IMR-90 (cell line): ENCODE results near the gene C5. TPM values are rescaled to one million over a fixed set of nuclear protein-coding genes. Genes with fewer than 3 reads are reported as not detected.

Experiments used
- ATAC-seq: fragments of 200-7000 bp; cut with Tn5 transposase; 2 replicates; pipeline ENCODE4 v1.9.1; 2020; ENCODE audit warnings: low read depth, mild to moderate bottlenecking, moderate library complexity
- BruUV-seq: library from RNA; stranded (reverse); fragments of 400-500 nt; replicated peaks from 2 replicates; lab custom pipeline; 2021; lab: Mats Ljungman, UMichigan
- CTCF ChIA-PET: fragments of 300-600 bp; formaldehyde crosslinking; extraction: SDS; loops from one replicate; lab custom pipeline; 2021; ENCODE audit warnings: antibody characterized with exemption; lab: Yijun Ruan, JAX
- POLR2A ChIA-PET: fragments of 300-600 bp; sonication (Branson Sonifier 250); formaldehyde crosslinking; loops from one replicate; lab custom pipeline; 2022; ENCODE audit warnings: antibody characterized with exemption; ENCODE audit not compliant: unreplicated experiment; lab: Charles Lee
- DNase-seq: peaks from one replicate; pipeline ENCODE4 v3.0.0; 2013
- H2AFZ ChIP-seq: replicated peaks from 2 replicates; pipeline ENCODE3; 2013; ENCODE audit warnings: low read length, mild to moderate bottlenecking; ENCODE audit not compliant: poor library complexity
- H2AK5ac ChIP-seq: 2 replicates; pipeline ENCODE4 v1.6.1; 2013; ENCODE audit warnings: low read depth, low read length, inconsistent platforms
- H2AK9ac ChIP-seq: replicated peaks from 2 replicates; pipeline ENCODE3; 2013; ENCODE audit warnings: mild to moderate bottlenecking, low read depth, low read length, moderate library complexity; ENCODE audit not compliant: poor library complexity
- H2BK120ac ChIP-seq: 2 replicates; pipeline ENCODE4 v1.6.1; 2013; ENCODE audit warnings: low read depth, low read length, inconsistent platforms
- H2BK15ac ChIP-seq: 3 replicates; pipeline ENCODE4 v1.6.1; 2013; ENCODE audit warnings: low read depth, low read length, inconsistent platforms
- H2BK20ac ChIP-seq: 2 replicates; pipeline ENCODE4 v1.6.1; 2013; ENCODE audit warnings: low read depth, mild to moderate bottlenecking, inconsistent platforms, low read length, moderate library complexity
- H2BK5ac ChIP-seq: 2 replicates; pipeline ENCODE4 v1.6.1; 2013; ENCODE audit warnings: mild to moderate bottlenecking, low read depth, low read length, inconsistent platforms; ENCODE audit not compliant: poor library complexity, severe bottlenecking
- H3K14ac ChIP-seq: replicated peaks from 2 replicates; pipeline ENCODE4 v1.6.1; 2013; ENCODE audit warnings: low read depth, low read length, inconsistent platforms
- H3K18ac ChIP-seq: 2 replicates; pipeline ENCODE4 v1.6.1; 2013; ENCODE audit warnings: low read depth, low read length, control low read depth
- H3K23ac ChIP-seq: 2 replicates; pipeline ENCODE4 v1.6.1; 2013; ENCODE audit warnings: low read depth, low read length, inconsistent platforms
- H3K27ac ChIP-seq: 2 replicates; pipeline ENCODE4 v1.5.1; 2013; ENCODE audit warnings: mild to moderate bottlenecking, control low read depth, low read length; ENCODE audit not compliant: insufficient read depth
- H3K27me3 ChIP-seq: 2 replicates; pipeline ENCODE4 v1.6.1; 2013; ENCODE audit warnings: low read length; ENCODE audit not compliant: control insufficient read depth, insufficient read depth
- H3K36me3 ChIP-seq: 2 replicates; pipeline ENCODE4 v1.6.1; 2013; ENCODE audit warnings: low read length, mixed read lengths; ENCODE audit not compliant: control insufficient read depth, insufficient read depth
- H3K4ac ChIP-seq: 2 replicates; pipeline ENCODE4 v1.6.1; 2013; ENCODE audit warnings: low read depth, low read length, inconsistent platforms
- H3K4me1 ChIP-seq: 2 replicates; pipeline ENCODE4 v1.6.1; 2013; ENCODE audit warnings: low read length, mixed read lengths; ENCODE audit not compliant: control insufficient read depth, insufficient read depth
- H3K4me2 ChIP-seq: 2 replicates; pipeline ENCODE4 v1.6.1; 2013; ENCODE audit warnings: low read depth, mild to moderate bottlenecking, control low read depth, low read length, moderate library complexity
- H3K4me3 ChIP-seq: 2 replicates; pipeline ENCODE4 v1.5.1; 2013; ENCODE audit warnings: low read depth, mild to moderate bottlenecking, control low read depth, low read length, moderate library complexity; ENCODE audit not compliant: insufficient read depth
- H3K56ac ChIP-seq: 2 replicates; pipeline ENCODE4 v1.6.1; 2013; ENCODE audit warnings: low read length, inconsistent platforms; ENCODE audit not compliant: insufficient read depth; ENCODE audit errors: extremely low read depth
- H3K79me1 ChIP-seq, 2 experiments: 2 replicates each; pipeline ENCODE4 v1.6.1; 2013; ENCODE audit warnings: low read length in 2 of 2, inconsistent platforms in 1 of 2, low read depth in 1 of 2
- H3K9ac ChIP-seq: 2 replicates; pipeline ENCODE4 v1.6.1; 2013; ENCODE audit warnings: low read depth, low read length, control low read depth
- H3K9me1 ChIP-seq: 2 replicates; pipeline ENCODE4 v1.6.1; 2013; ENCODE audit warnings: low read length, inconsistent platforms; ENCODE audit not compliant: insufficient read depth
- H3K9me3 ChIP-seq: 2 replicates; pipeline ENCODE4 v1.6.1; 2013; ENCODE audit warnings: low read length; ENCODE audit not compliant: control insufficient read depth, insufficient read depth
- H4K20me1 ChIP-seq: 2 replicates; pipeline ENCODE4 v1.6.1; 2013; ENCODE audit warnings: low read length, inconsistent platforms; ENCODE audit not compliant: insufficient read depth
- H4K5ac ChIP-seq: 2 replicates; pipeline ENCODE4 v1.6.1; 2013; ENCODE audit warnings: mild to moderate bottlenecking, low read depth, low read length, control low read depth
- H4K8ac ChIP-seq, 2 experiments: 2 replicates each; pipeline ENCODE4 v1.6.1; 2013; ENCODE audit warnings: low read depth in 2 of 2, low read length in 2 of 2, control low read depth in 1 of 2, inconsistent platforms in 1 of 2
- H4K91ac ChIP-seq: 2 replicates; pipeline ENCODE4 v1.6.1; 2013; ENCODE audit warnings: low read depth, low read length, inconsistent platforms; ENCODE audit not compliant: insufficient read depth
- CEBPB ChIP-seq: IDR thresholded peaks from 2 replicates; pipeline ENCODE4 v1.6.1; 2012; ENCODE audit warnings: low read depth, low read length, improper control_type of control experiment
- FOS ChIP-seq: fragments of 150-350 bp; IDR thresholded peaks from 2 replicates; pipeline ENCODE4 v1.6.1; 2016; ENCODE audit warnings: low read depth, low read length
- MXI1 ChIP-seq: IDR thresholded peaks from 2 replicates; pipeline ENCODE4 v1.6.1; 2012; ENCODE audit warnings: low read depth, mild to moderate bottlenecking, low read length, moderate library complexity, borderline replicate concordance
- POLR2A ChIP-seq: IDR thresholded peaks from 2 replicates; pipeline ENCODE4 v1.6.1; 2012; ENCODE audit warnings: mild to moderate bottlenecking, low read depth, low read length
- WGBS, 2 experiments: methylation state at CpG; one replicate each; pipeline versions ENCODE4 v1.1.5 to v1.1.7; 2013; ENCODE audit warnings: missing lambda C conversion rate in 2 of 2; ENCODE audit not compliant: insufficient read length in 1 of 2; ENCODE audit errors: extremely low coverage in 2 of 2; 5-methylcytosine and 5-hydroxymethylcytosine counted together
- dilution Hi-C: fragments of 300-500 bp; cut with HindIII; formaldehyde crosslinking; loops from one replicate; pipeline ENCODE4 v1.14.3; 2018; ENCODE audit warnings: low sequenced_read_pairs; ENCODE audit not compliant: unreplicated experiment
- in situ Hi-C: fragments of 300-500 bp; cut with MboI; formaldehyde crosslinking; loops from 3 replicates; pipeline ENCODE4 v1.14.3; 2019; ENCODE audit warnings: low sequenced_read_pairs, inconsistent platforms, mixed read lengths
- intact Hi-C: fragments of 100-400 bp; cut with micrococcal nuclease; formaldehyde crosslinking; loops from 2 replicates; pipeline ENCODE4 v1.10.0; 2022
- polyA plus RNA-seq, 3 experiments: library from polyadenylated mRNA; depleted of rRNA; stranded (reverse); fragments of >200 nt; gene quantifications; 2 replicates each; pipeline ENCODE4 v1.2.3, GENCODE V29; 2012; ENCODE audit warnings: low replicate concordance in 1 of 3
- total RNA-seq: library from RNA; depleted of rRNA; stranded (reverse); fragments of >200 nt; gene quantifications from 2 replicates; pipeline ENCODE4 v1.2.3, GENCODE V29; 2012

C5 gene
- total and polyA plus RNA-seq, 2 of the 4 experiments (the other 2 are of a cell fraction) = 1.5 to 2.3 TPM

GRCh38 chr9:120926397-120926928, 123.6 kb downstream of the C5 start, which contains the start of gene TRAF1:
Gene TRAF1 (minus strand): TSS chr9:120926796. CDS start chr9:120926075, 721 bp downstream.
- Histone ChIP-seq H2BK20ac (peak within 1 kb of the TSS; percentile 74), H3K4me2 (peak within 1 kb of the TSS; percentile 52; the same call in 1 of the 2 replicates), H2AK9ac (peak within 1 kb of the TSS; percentile 96), H3K27ac (peak within 1 kb of the TSS; percentile 49), H4K20me1 (no peaks in the 10 kb centered on the region), H3K9me3 (no peaks in the 10 kb centered on the region), H2AFZ (peak within 1 kb of the TSS; percentile 88), H3K36me3 (no peaks in the 10 kb centered on the region), H3K79me1 (peaks cover 0 to 33% of the 10 kb centered on the region in 2 experiments; a peak in 2 of 4 replicates), H3K4me1 (peaks cover 22% of the 10 kb centered on the region), H4K8ac (peak within 1 kb of the TSS; percentile 75 to 88; a peak in 3 of 4 replicates), H2BK120ac (peak within 1 kb of the TSS; percentile 92), H3K23ac (peak within 1 kb of the TSS; percentile 50), H3K18ac (peak within 1 kb of the TSS; percentile 49), H3K27me3 (no peaks in the 10 kb centered on the region), H3K4me3 (no peak within 1 kb of the TSS), H3K4ac (peak within 1 kb of the TSS; percentile 94), H3K56ac (peak within 1 kb of the TSS; percentile 70; the same call in 1 of the 2 replicates), H3K9ac (peak within 1 kb of the TSS; percentile 38), H2AK5ac (peak within 1 kb of the TSS; percentile 71), H4K5ac (peak within 1 kb of the TSS; percentile 31), H4K91ac (peak within 1 kb of the TSS; percentile 90), H3K9me1 (peaks cover 32% of the 10 kb centered on the region), H3K14ac (peak within 1 kb of the TSS; percentile 94), H2BK5ac (peak within 1 kb of the TSS; percentile 87), H2BK15ac (peak within 1 kb of the TSS; percentile 92; the same call in 2 of the 3 replicates)
- WGBS, 2 experiments = no CpG with 5 or more reads among the region's 6 CpGs
- CTCF ChIA-PET = no interaction called here
- in situ Hi-C loops (no loop called here), dilution Hi-C loops (no loop called here), intact Hi-C loops (no loop called here)
- TF ChIP-seq CEBPB = 0 out of 2 replicates have a peak, but pooled peaks have one; percentile 1
- TF ChIP-seq FOS = no peak
- TF ChIP-seq POLR2A = no peak
- no peak for TF ChIP-seq MXI1
- ATAC-seq (no peak), DNase-seq (peak; percentile 45)
- BruUV-seq = no TSS peak
- POLR2A ChIA-PET = no interaction called here
